ENCODE results near the gene ZFYVE28. TPM values are rescaled to one million over a fixed set of nuclear protein-coding genes. Genes with fewer than 3 reads are reported as not detected.

ZFYVE28 gene
- polyA plus RNA-seq, 1 of the 3 experiments (the other 2 are of a cell fraction), result 3.2 TPM

- Histone ChIP-seq H3K9me3 (no peaks in the 10 kb centered on the region), H3K4me2 (no peak overlapping the region), H3F3A (replicated peaks; ENCODE audit: insufficient read depth) (no peaks in the 10 kb centered on the region), H3K36me3 (replicated peaks in 1 of 2; ENCODE audit: control insufficient read depth in 1 of 2, insufficient read depth in 2 of 2, low read length in 1 of 2) (no peaks in the 10 kb centered on the region), H3K27ac (ENCODE audit: low read depth in 2 of 2, low read length in 1 of 2) (no peak overlapping the region), H3K4me1 (ENCODE audit: control insufficient read depth in 1 of 2, insufficient read depth in 2 of 2, low read depth in 1 of 2, low read length in 1 of 2) (peaks cover 0 to 5% of the 10 kb centered on the region in 2 experiments; a peak in 1 of 4 replicates), H3K9me2 (no peaks in the 10 kb centered on the region), H3K79me2 (ENCODE audit: insufficient read depth) (no peaks in the 10 kb centered on the region), H3K9ac (no peak overlapping the region), H3K27me3 (ENCODE audit: insufficient read depth) (no peaks in the 10 kb centered on the region), H3K4me3 (ENCODE audit: low read depth in 2 of 2, low read length in 1 of 2) (no peak overlapping the region), H2AFZ (ENCODE audit: low read depth) (no peak overlapping the region), H4K20me1 (ENCODE audit: insufficient read depth) (no peaks in the 10 kb centered on the region)
- ChIA-PET CTCF (no interaction called here), POLR2A (no interaction called here)
- no peak for TF ChIP-seq CTCF (IDR thresholded peaks at IDR 0.05)
- no peak for TF ChIP-seq REST (IDR thresholded peaks at IDR 0.05; ENCODE audit: low read depth, low read length)
- no peak for TF ChIP-seq GABPA (IDR thresholded peaks at IDR 0.05; ENCODE audit: low read depth)
- no peak for TF ChIP-seq CHD2 (IDR thresholded peaks at IDR 0.05; ENCODE audit: low read length, partially characterized antibody)
- TF ChIP-seq NFIC (IDR thresholded peaks at IDR 0.05; ENCODE audit: borderline replicate concordance), result no peak
- no peak for TF ChIP-seq TCF12 (IDR thresholded peaks at IDR 0.05)
- TF ChIP-seq RCOR1 (IDR thresholded peaks at IDR 0.05; ENCODE audit: low read length), result no peak
- no peak for TF ChIP-seq ELF1 (IDR thresholded peaks at IDR 0.05)
- no peak for TF ChIP-seq FOSL2 (IDR thresholded peaks at IDR 0.05; ENCODE audit: borderline replicate concordance, low read depth)
- TF ChIP-seq EP300 (IDR thresholded peaks at IDR 0.05; ENCODE audit: borderline replicate concordance in 1 of 2, low read depth in 1 of 2, low read length in 1 of 2), result no peak
- TF ChIP-seq PBX3 (IDR thresholded peaks at IDR 0.05), result no peak
- TF ChIP-seq TAF1 (IDR thresholded peaks at IDR 0.05; ENCODE audit: borderline replicate concordance, low read depth, low read length), result no peak
- TF ChIP-seq ZBTB33 (IDR thresholded peaks at IDR 0.05; ENCODE audit: borderline replicate concordance, low read depth), result no peak
- no peak for TF ChIP-seq FOXM1 (IDR thresholded peaks at IDR 0.05; ENCODE audit: low read depth)
- no peak for TF ChIP-seq NRF1 (IDR thresholded peaks at IDR 0.05; ENCODE audit: low read depth, low read length)
- no peak for TF ChIP-seq USF1 (IDR thresholded peaks at IDR 0.05; ENCODE audit: borderline replicate concordance, low read depth)
- TF ChIP-seq SIN3A (IDR thresholded peaks at IDR 0.05; ENCODE audit: borderline replicate concordance, low read depth, low read length), result no peak
- TF ChIP-seq POLR2AphosphoS5 (IDR thresholded peaks at IDR 0.05; ENCODE audit: low read depth, low read length), result no peak
- TF ChIP-seq GATA2 (CRISPR knock-in tag; IDR thresholded peaks at IDR 0.05), result no peak
- 74% methylated on average over 5 of the region's 10 CpGs for WGBS (ENCODE audit: low lambda C conversion rate)
- DNase-seq, result no peak
Measured at GRCh38 chr4:2375427-2375826, 43.0 kb downstream of the ZFYVE28 start.

Data from SK-N-SH (cell line).